GM12878 (cell line): ENCODE measurements around the gene LETM1. TPM values are rescaled to one million over a fixed set of nuclear protein-coding genes. Genes with fewer than 3 reads are reported as not detected.

Experiments
- ATAC-seq: fragments of 200-7000 bp; cut with Tn5 transposase; 3 replicates; pipeline ENCODE4 v1.9.1; 2020; ENCODE audit warnings: mild to moderate bottlenecking, moderate library complexity
- BruUV-seq: library from RNA; stranded (reverse); fragments of 400-500 nt; replicated peaks from 2 replicates; lab custom pipeline; 2021; lab: Mats Ljungman, UMichigan
- CTCF ChIA-PET: fragments of 300-600 bp; sonication (Branson Sonifier 250); formaldehyde crosslinking; extraction: SDS; loops from one replicate; lab custom pipeline; 2021; ENCODE audit warnings: inconsistent platforms; lab: Yijun Ruan, JAX
- POLR2A ChIA-PET: fragments of 350-600 bp; formaldehyde crosslinking; extraction: SDS; loops from one replicate; lab custom pipeline; 2021; ENCODE audit warnings: inconsistent platforms; lab: Charles Lee
- RAD21 ChIA-PET: fragments of 300-600 bp; sonication (Branson Sonifier 250); formaldehyde crosslinking; loops from one replicate; lab custom pipeline; 2023; ENCODE audit warnings: antibody characterized with exemption; ENCODE audit not compliant: unreplicated experiment; lab: Charles Lee
- SMC1A ChIA-PET: fragments of 300-600 bp; sonication (Branson Sonifier 250); formaldehyde crosslinking; loops from one replicate; lab custom pipeline; 2023; ENCODE audit not compliant: unreplicated experiment, uncharacterized antibody; lab: Charles Lee
- DNase-seq: peaks from one replicate; pipeline ENCODE4 v3.0.0-alpha.2; 2011; ENCODE audit warnings: low read depth, low spot score
- FAIRE-seq: peaks from 3 replicates; lab custom pipeline; 2011; peaks lifted over from hg19 to GRCh38; lab: Jason Lieb, UNC
- H2AFZ ChIP-seq: 2 replicates; pipeline ENCODE4 v1.6.0; 2011; ENCODE audit warnings: low read depth, low read length, control low read depth; ENCODE audit not compliant: control insufficient read depth
- H3K27ac ChIP-seq: 2 replicates; pipeline ENCODE4 v1.5.1; 2011; ENCODE audit warnings: control low read depth; ENCODE audit not compliant: control insufficient read depth, insufficient read depth
- H3K27me3 ChIP-seq, 2 experiments: replicated peaks in 1 of 2; 2 replicates each; pipeline versions ENCODE4 v1.6.0 to v1.6.1; 2011; ENCODE audit warnings: low read length in 1 of 2; ENCODE audit not compliant: control insufficient read depth in 2 of 2, insufficient read depth in 2 of 2
- H3K36me3 ChIP-seq, 2 experiments: 2 replicates each; pipeline ENCODE4 v1.5.1; 2011; ENCODE audit warnings: low read length in 1 of 2; ENCODE audit not compliant: control insufficient read depth in 2 of 2, insufficient read depth in 2 of 2
- H3K4me1 ChIP-seq: 2 replicates; pipeline ENCODE4 v1.6.1; 2011; ENCODE audit warnings: mild to moderate bottlenecking, low read length, moderate library complexity, mixed read lengths; ENCODE audit not compliant: control insufficient read depth, insufficient read depth
- H3K4me2 ChIP-seq: 2 replicates; pipeline ENCODE4 v1.6.0; 2011; ENCODE audit warnings: control low read depth; ENCODE audit not compliant: control insufficient read depth, insufficient read depth
- H3K4me3 ChIP-seq: fragments of 200-600 bp; sonication (generic); 2 replicates; pipeline ENCODE4 v1.5.1; 2016
- H3K79me2 ChIP-seq: 2 replicates; pipeline ENCODE4 v1.6.0; 2011; ENCODE audit warnings: low read length; ENCODE audit not compliant: control insufficient read depth, insufficient read depth
- H3K9ac ChIP-seq: 2 replicates; pipeline ENCODE4 v1.8.0; 2011; ENCODE audit warnings: low read length, control low read depth, mixed read lengths; ENCODE audit not compliant: control insufficient read depth, insufficient read depth
- H3K9me3 ChIP-seq: replicated peaks from 3 replicates; pipeline ENCODE4 v1.5.1; 2011; ENCODE audit warnings: mild to moderate bottlenecking, low read length; ENCODE audit not compliant: control insufficient read depth, insufficient read depth
- H4K20me1 ChIP-seq: 2 replicates; pipeline ENCODE4 v1.6.0; 2011; ENCODE audit not compliant: control insufficient read depth, insufficient read depth
- ESRRA ChIP-seq: IDR thresholded peaks from 2 replicates; pipeline ENCODE4 v1.6.1; 2012; ENCODE audit warnings: mild to moderate bottlenecking, low read length, improper control_type of control experiment
- IRF5 ChIP-seq: fragments of 450-650 bp; IDR thresholded peaks from 2 replicates; pipeline ENCODE4 v1.6.1; 2017; ENCODE audit warnings: borderline replicate concordance
- JUNB ChIP-seq: IDR thresholded peaks from 2 replicates; pipeline ENCODE4 v1.6.1; 2016; ENCODE audit warnings: antibody characterized with exemption, mild to moderate bottlenecking
- NFYB ChIP-seq: IDR thresholded peaks from 2 replicates; pipeline ENCODE4 v1.6.1; 2011; ENCODE audit warnings: low read depth, mild to moderate bottlenecking, low read length, improper control_type of control experiment, moderate library complexity; ENCODE audit not compliant: insufficient read depth
- PBX3 ChIP-seq: IDR thresholded peaks from 2 replicates; pipeline ENCODE4 v1.6.1; 2011; ENCODE audit warnings: mild to moderate bottlenecking, low read depth, low read length, moderate library complexity; ENCODE audit not compliant: insufficient replicate concordance
- RFX5 ChIP-seq: IDR thresholded peaks from 2 replicates; pipeline ENCODE4 v1.6.1; 2011; ENCODE audit warnings: low read depth, low read length, improper control_type of control experiment
- SREBF2 ChIP-seq: IDR thresholded peaks from 2 replicates; pipeline ENCODE4 v1.6.1; 2012; ENCODE audit warnings: mild to moderate bottlenecking, low read length
- ZSCAN29 ChIP-seq: fragments of 450-650 bp; IDR thresholded peaks from 2 replicates; pipeline ENCODE4 v1.6.1; 2017; ENCODE audit warnings: mild to moderate bottlenecking, moderate library complexity
- WGBS: methylation state at CpG from one replicate; pipeline ENCODE4 v1.1.6; 2016; ENCODE audit warnings: low lambda C conversion rate; ENCODE audit not compliant: insufficient replicate concordance, insufficient coverage; ENCODE audit errors: missing lambda C conversion rate; 5-methylcytosine and 5-hydroxymethylcytosine counted together
- in situ Hi-C: fragments of 300-500 bp; cut with MboI; formaldehyde crosslinking; loops from 9 replicates; pipeline ENCODE4 v1.14.3; 2018; ENCODE audit warnings: mixed read lengths
- intact Hi-C: fragments of 100-400 bp; cut with micrococcal nuclease; formaldehyde crosslinking; loops from one replicate; pipeline ENCODE4 v1.14.2; 2022; ENCODE audit not compliant: unreplicated experiment
- polyA plus RNA-seq, 11 experiments: library from polyadenylated mRNA; depleted of rRNA in 4 of 11; unstranded in 6 of 11; stranded (reverse) in 5 of 11; fragments of >200 nt; fragmentation: Nextera tagmentation in 4 of 11; fragmentation: Illumina TruSeq in 1 of 11; extraction: Ambion mirVana in 4 of 11; extraction: Trizol in 1 of 11; gene quantifications; 1 replicate in 1 of 11; 2 replicates in 10 of 11; pipeline versions ENCODE4 v1.2.1 to v1.2.3, GENCODE V29; 2011 to 2016; ENCODE audit warnings: inconsistent platforms in 2 of 11, missing spikeins in 2 of 11, low read depth in 1 of 11
- total RNA-seq, 4 experiments: library from RNA; depleted of rRNA in 3 of 4; stranded (reverse); fragments of >200 nt in 3 of 4; fragmentation: Illumina TruSeq in 1 of 4; extraction: Trizol in 1 of 4; gene quantifications; 2 replicates each; pipeline versions ENCODE4 v1.2.1 to v1.2.3, GENCODE V29; 2013 to 2021
- TF ChIP-seq, protein P1 (sequence below): IDR thresholded peaks from 2 replicates; pipeline ENCODE4 v1.6.1; 2012; ENCODE audit warnings: low read length, inconsistent platforms
- TF ChIP-seq, protein P2 (sequence below): fragments of 450-650 bp; IDR thresholded peaks from 2 replicates; pipeline ENCODE4 v1.6.1; 2017; ENCODE audit warnings: low read depth, mild to moderate bottlenecking, moderate library complexity
- TF ChIP-seq, protein P3 (sequence below): fragments of 450-650 bp; IDR thresholded peaks from 2 replicates; pipeline ENCODE4 v1.6.1; 2017; ENCODE audit warnings: mild to moderate bottlenecking, low read depth, inconsistent platforms; ENCODE audit not compliant: poor library complexity, severe bottlenecking
- TF ChIP-seq, protein P4 (sequence below): fragments of 450-650 bp; conservative IDR thresholded peaks from 2 replicates; pipeline ENCODE4 v1.6.1; 2017; ENCODE audit warnings: mild to moderate bottlenecking, moderate library complexity

Gene LETM1
- total and polyA plus RNA-seq, 10 of the 15 experiments (the other 5 are each of a cell fraction or from before 2014, with no cell fraction given) = 2.6 to 65.2 (median 30.2) TPM

DNA sequence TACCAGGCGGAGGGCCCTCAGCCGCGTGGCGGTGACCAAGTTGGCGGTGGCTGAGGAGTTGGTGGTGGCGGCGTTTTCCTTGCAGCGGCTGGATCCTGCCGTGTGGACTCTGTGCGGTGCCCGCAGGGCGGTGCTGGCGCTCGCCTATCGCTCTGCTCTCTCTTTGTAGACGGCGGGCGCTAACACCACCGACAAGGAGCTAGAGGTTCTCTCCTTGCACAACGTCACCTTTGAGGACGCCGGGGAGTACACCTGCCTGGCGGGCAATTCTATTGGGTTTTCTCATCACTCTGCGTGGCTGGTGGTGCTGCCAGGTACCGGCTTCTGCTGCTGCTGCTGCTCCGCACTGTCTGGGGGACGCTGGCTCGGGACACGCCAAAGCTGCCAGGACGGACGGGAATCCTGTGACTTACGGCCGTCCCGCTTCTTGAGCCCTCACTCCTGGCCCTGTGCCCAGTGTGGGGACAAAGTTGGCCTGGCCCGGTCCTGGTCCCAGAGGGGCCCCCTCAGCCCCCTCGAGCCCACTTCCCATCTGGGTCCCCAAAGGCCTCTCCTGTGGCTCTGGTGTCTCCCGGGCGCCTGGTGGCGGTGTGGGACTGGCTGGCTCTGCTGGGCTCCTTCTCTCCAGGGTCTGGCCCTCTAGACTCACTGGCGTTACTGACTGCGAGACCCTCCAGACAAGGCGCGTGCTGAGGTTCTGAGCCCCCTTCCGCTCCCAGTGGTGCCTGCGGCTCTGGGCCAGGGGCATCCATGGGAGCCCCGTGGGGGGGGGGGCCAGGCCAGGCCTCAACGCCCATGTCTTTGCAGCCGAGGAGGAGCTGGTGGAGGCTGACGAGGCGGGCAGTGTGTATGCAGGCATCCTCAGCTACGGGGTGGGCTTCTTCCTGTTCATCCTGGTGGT is 52.2 kb downstream of the LETM1 start:
- POLR2A ChIA-PET = no interaction called here
- H2AFZ ChIP-seq = no peak overlapping the region
- no peak overlapping the region for H3K27ac ChIP-seq
- H3K9ac ChIP-seq = no peak overlapping the region
- no peak for ATAC-seq
- RAD21 ChIA-PET = no interaction called here
- H3K36me3 ChIP-seq = no peaks in the 10 kb centered on the region
- no peak overlapping the region for H3K4me3 ChIP-seq
- 68% methylated on average over 50 of the region's 51 CpGs for WGBS
- no peaks in the 10 kb centered on the region for H3K4me1 ChIP-seq
- no peak overlapping the region for H3K4me2 ChIP-seq
- no peaks in the 10 kb centered on the region for H3K79me2 ChIP-seq
- DNase-seq = no peak
- in situ Hi-C loops = no loop called here
- intact Hi-C loops = no loop called here
- no peaks in the 10 kb centered on the region for H3K9me3 ChIP-seq
- FAIRE-seq = no peak
- SMC1A ChIA-PET = no interaction called here
- H4K20me1 ChIP-seq = no peaks in the 10 kb centered on the region
- H3K27me3 ChIP-seq = no peaks in the 10 kb centered on the region
- BruUV-seq = no TSS peak
- CTCF ChIA-PET = interaction anchor here (1.3 kb wide), 1 partner anchor 57 kb away, joined by 3 read pairs; no protein-coding TSS in a partner anchor
- TF ChIP-seq, protein P1, sequence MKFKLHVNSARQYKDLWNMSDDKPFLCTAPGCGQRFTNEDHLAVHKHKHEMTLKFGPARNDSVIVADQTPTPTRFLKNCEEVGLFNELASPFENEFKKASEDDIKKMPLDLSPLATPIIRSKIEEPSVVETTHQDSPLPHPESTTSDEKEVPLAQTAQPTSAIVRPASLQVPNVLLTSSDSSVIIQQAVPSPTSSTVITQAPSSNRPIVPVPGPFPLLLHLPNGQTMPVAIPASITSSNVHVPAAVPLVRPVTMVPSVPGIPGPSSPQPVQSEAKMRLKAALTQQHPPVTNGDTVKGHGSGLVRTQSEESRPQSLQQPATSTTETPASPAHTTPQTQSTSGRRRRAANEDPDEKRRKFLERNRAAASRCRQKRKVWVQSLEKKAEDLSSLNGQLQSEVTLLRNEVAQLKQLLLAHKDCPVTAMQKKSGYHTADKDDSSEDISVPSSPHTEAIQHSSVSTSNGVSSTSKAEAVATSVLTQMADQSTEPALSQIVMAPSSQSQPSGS = no peak
- TF ChIP-seq, protein P2, sequence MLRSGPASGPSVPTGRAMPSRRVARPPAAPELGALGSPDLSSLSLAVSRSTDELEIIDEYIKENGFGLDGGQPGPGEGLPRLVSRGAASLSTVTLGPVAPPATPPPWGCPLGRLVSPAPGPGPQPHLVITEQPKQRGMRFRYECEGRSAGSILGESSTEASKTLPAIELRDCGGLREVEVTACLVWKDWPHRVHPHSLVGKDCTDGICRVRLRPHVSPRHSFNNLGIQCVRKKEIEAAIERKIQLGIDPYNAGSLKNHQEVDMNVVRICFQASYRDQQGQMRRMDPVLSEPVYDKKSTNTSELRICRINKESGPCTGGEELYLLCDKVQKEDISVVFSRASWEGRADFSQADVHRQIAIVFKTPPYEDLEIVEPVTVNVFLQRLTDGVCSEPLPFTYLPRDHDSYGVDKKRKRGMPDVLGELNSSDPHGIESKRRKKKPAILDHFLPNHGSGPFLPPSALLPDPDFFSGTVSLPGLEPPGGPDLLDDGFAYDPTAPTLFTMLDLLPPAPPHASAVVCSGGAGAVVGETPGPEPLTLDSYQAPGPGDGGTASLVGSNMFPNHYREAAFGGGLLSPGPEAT = no peak
- TF ChIP-seq, protein P3, sequence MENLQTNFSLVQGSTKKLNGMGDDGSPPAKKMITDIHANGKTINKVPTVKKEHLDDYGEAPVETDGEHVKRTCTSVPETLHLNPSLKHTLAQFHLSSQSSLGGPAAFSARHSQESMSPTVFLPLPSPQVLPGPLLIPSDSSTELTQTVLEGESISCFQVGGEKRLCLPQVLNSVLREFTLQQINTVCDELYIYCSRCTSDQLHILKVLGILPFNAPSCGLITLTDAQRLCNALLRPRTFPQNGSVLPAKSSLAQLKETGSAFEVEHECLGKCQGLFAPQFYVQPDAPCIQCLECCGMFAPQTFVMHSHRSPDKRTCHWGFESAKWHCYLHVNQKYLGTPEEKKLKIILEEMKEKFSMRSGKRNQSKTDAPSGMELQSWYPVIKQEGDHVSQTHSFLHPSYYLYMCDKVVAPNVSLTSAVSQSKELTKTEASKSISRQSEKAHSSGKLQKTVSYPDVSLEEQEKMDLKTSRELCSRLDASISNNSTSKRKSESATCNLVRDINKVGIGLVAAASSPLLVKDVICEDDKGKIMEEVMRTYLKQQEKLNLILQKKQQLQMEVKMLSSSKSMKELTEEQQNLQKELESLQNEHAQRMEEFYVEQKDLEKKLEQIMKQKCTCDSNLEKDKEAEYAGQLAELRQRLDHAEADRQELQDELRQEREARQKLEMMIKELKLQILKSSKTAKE = no peak
- no peak for TF ChIP-seq JUNB
- TF ChIP-seq PBX3 = no peak
- no peak for TF ChIP-seq ZSCAN29
- no peak for TF ChIP-seq RFX5
- TF ChIP-seq, protein P4, sequence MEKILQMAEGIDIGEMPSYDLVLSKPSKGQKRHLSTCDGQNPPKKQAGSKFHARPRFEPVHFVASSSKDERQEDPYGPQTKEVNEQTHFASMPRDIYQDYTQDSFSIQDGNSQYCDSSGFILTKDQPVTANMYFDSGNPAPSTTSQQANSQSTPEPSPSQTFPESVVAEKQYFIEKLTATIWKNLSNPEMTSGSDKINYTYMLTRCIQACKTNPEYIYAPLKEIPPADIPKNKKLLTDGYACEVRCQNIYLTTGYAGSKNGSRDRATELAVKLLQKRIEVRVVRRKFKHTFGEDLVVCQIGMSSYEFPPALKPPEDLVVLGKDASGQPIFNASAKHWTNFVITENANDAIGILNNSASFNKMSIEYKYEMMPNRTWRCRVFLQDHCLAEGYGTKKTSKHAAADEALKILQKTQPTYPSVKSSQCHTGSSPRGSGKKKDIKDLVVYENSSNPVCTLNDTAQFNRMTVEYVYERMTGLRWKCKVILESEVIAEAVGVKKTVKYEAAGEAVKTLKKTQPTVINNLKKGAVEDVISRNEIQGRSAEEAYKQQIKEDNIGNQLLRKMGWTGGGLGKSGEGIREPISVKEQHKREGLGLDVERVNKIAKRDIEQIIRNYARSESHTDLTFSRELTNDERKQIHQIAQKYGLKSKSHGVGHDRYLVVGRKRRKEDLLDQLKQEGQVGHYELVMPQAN = no peak
- no peak for TF ChIP-seq IRF5
- TF ChIP-seq NFYB = no peak
- TF ChIP-seq ESRRA = no peak
- no peak for TF ChIP-seq SREBF2
